D721Med (cell line): ENCODE results near the gene SDK1.

Experiments used
- DNase-seq: peaks from one replicate; pipeline ENCODE4 v3.0.0; 2011; ENCODE audit warnings: low spot score; ENCODE audit not compliant: insufficient read length
- FAIRE-seq: peaks from 2 replicates; lab custom pipeline; 2011; peaks lifted over from hg19 to GRCh38; lab: Jason Lieb, UNC
- TF ChIP-seq, protein P1 (sequence below): IDR thresholded peaks from 2 replicates; pipeline ENCODE4 v1.5.1; 2012; ENCODE audit warnings: mild to moderate bottlenecking, control low read depth; ENCODE audit not compliant: insufficient read depth; ENCODE audit errors: missing control alignments

Gene SDK1

DNA sequence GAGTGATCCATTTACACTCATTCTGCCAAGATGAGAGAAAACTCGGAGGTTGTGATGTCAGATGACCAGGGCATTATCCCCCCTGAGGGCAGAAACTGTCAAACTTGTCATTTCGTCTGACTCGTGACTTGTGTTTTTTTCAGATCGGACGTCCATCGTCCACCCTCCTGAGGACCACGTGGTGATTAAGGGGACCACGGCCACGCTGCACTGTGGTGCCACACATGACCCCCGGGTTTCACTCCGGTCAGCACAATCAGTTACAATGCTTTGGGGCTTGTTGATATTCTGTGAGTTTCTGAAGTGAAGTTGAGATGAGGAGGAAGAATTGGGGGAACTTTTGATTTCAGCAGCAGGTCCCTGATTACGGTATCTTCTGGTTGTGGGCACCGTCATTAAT lies 670.3 kb downstream of the SDK1 start:
- DNase-seq (no peak), FAIRE-seq (no peak)
- TF ChIP-seq, protein P1, sequence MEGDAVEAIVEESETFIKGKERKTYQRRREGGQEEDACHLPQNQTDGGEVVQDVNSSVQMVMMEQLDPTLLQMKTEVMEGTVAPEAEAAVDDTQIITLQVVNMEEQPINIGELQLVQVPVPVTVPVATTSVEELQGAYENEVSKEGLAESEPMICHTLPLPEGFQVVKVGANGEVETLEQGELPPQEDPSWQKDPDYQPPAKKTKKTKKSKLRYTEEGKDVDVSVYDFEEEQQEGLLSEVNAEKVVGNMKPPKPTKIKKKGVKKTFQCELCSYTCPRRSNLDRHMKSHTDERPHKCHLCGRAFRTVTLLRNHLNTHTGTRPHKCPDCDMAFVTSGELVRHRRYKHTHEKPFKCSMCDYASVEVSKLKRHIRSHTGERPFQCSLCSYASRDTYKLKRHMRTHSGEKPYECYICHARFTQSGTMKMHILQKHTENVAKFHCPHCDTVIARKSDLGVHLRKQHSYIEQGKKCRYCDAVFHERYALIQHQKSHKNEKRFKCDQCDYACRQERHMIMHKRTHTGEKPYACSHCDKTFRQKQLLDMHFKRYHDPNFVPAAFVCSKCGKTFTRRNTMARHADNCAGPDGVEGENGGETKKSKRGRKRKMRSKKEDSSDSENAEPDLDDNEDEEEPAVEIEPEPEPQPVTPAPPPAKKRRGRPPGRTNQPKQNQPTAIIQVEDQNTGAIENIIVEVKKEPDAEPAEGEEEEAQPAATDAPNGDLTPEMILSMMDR, result no peak

DNA sequence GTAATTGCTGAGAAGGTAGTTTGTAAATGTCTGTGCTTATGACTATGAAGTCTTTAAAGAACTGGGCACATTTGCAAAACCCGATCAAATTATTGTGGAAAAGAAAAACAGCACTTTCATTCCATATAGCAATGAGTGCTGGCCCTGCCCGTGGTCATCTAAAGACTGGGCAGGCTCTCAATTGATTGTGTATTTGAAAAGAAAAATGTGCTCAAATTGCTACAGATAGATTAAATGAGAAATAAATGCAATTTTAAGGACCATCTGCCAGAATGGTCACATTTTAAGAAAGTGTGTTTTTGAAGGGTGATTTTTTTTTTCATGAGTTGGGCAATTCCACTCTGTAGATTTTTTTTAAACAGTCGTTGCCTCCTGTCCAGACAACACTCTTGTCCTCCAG lies 672.2 kb downstream of the SDK1 start:
- FAIRE-seq (no peak), DNase-seq (no peak)
- TF ChIP-seq, protein P1, result no peak

DNA sequence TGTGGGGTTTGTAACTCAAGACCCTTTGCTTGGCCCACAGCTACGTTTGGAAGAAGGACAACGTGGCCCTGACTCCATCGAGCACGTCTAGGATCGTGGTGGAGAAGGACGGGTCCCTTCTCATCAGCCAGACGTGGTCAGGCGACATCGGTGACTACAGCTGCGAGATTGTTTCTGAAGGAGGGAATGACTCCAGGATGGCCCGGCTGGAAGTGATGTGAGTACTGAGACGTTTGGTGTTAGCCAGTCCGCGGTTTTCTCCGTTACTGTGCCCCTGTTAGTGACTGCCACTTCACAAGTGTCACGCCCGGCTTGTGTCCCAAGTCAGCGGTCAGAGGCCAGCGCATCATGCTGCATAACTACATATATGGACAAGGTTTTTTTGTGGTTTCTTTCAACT lies 673.3 kb downstream of the SDK1 start:
- DNase-seq (no peak), FAIRE-seq (no peak)
- TF ChIP-seq, protein P1, result no peak

DNA sequence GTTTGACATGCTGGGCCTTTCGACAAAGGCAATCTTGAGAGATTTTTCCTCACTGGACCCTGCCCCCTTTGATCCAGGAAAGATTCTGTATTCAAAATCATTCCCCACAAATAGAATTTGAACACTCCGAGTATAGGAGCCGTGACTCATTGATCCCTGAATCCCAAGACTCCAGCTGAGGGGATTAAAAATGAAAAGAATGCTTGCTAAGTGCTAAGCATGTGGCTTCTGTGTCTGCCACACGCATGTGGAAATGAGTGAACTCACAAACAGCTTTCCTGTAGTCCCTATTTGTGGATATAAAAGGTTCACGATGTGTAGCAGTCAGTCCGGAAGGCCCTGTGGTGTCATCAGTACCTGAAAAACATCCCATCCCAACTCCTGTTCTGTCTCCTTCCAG lies 674.3 kb downstream of the SDK1 start:
- FAIRE-seq, result no peak
- TF ChIP-seq, protein P1, result no peak
- no peak for DNase-seq

DNA sequence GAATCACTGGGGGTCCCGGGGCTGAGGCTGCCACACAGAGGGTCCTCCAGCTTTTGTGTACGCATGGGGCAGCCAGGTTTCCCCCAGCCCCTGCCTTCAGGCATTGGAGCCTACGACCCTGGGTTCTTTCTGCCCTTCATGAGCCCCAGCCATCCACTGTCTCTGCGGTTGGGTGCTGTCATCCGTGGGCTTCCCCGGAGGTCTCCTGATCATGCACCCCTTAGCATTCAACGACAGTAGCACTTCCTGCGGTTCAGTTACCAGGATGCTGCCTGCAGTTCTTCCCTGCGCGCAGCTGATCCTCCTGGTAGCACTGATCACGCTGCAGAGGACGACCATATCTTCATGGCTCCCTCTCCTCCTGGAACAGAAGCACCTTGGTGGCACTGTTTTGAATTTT lies 676.3 kb downstream of the SDK1 start:
- TF ChIP-seq, protein P1, result no peak
- FAIRE-seq, result no peak

DNA sequence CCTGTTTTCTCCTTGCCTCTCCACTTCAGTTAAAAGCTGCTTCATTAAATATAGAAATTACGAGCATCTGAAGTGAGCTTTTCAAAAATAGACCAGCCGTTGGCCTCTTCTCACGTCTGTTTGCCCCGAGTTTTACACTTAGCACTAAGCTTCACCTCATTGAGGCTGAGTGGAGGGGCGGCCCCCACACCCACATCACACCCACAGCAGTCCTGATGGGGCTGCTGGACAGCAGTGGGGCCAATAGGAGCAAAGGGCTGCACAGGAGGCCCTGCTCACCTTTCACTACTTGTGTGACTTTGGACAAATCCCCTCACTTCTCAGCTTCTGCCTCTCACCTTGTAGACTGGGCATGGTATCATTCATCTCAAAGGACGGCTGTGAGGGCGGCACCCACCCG lies 677.8 kb downstream of the SDK1 start:
- TF ChIP-seq, protein P1, result no peak
- FAIRE-seq (no peak), DNase-seq (no peak)

More for the DNA sequence above, 676.3 kb downstream of the SDK1 start:
- no peak for DNase-seq

DNA sequence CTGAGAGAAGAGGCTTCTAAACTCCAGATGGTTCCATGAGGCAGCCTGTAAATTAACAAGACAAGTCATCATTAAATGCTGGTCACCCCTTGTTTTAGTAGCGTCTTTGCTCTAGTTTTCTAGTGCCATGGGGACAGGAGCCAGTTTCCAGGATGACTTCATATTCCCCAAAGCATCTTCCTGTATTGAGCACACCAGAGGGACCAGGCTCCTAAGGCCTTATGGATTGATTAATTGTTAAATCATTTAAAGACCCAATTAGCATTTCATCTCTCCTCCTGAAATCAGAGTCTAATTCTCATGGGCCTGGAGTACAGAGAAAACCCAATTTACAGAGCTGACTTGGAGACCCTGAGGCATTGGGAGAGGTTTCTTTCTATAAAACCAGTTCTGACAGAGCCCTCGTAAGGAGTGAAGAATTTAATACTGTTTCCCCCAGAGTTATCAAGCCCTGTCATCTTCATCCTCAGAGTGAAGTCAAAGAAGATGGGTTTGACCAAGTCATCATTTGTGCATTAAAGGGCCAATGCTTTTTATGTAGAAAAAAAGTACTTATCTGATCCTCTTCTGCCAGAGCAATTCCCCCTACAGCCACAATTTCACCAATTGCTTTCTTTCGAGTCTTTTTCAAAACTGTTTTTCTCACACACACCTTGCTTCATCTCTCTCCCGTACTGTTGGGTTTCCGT lies 678.7 kb downstream of the SDK1 start:
- FAIRE-seq, result no peak
- TF ChIP-seq, protein P1, result no peak
- DNase-seq, result no peak
